ENCODE measurements around the gene CEP170B. TPM values are rescaled to one million over a fixed set of nuclear protein-coding genes. Genes with fewer than 3 reads are reported as not detected.

Gene CEP170B
- total RNA-seq, 1 donor from 2014 or later, result 55.4 TPM

GRCh38 chr14:104868060-104868740 is 3.1 kb downstream of the CEP170B start:
- Histone ChIP-seq H4K20me1 (ENCODE audit: insufficient read depth, low read length) (peaks cover 72% of the 10 kb centered on the region), H3K4me2 (ENCODE audit: low read length) (no peak overlapping the region), H3K9me3 (ENCODE audit: insufficient read depth, low read depth, low read length) (no peaks in the 10 kb centered on the region), H3K9ac (ENCODE audit: low read length) (no peak overlapping the region), H3K4me1 (ENCODE audit: insufficient read depth, low read length) (peaks cover 22% of the 10 kb centered on the region), H3K4me3 (ENCODE audit: insufficient read depth, low read depth, low read length) (no peak overlapping the region), H3K27ac (ENCODE audit: low read depth, low read length) (no peak overlapping the region), H3K79me2 (ENCODE audit: insufficient read depth, low read length) (peaks cover 73% of the 10 kb centered on the region), H3K36me3 (ENCODE audit: insufficient read depth, low read length) (no peaks in the 10 kb centered on the region), H2AFZ (ENCODE audit: low read depth, low read length) (no peak overlapping the region), H3K27me3 (ENCODE audit: insufficient read depth, low read length) (peaks cover 10% of the 10 kb centered on the region)
- Mint-ChIP-seq H3K27me3 (ENCODE audit: low read depth, unreplicated experiment) (peaks cover 1% of the 10 kb centered on the region), H3K27ac (ENCODE audit: unreplicated experiment) (no peak overlapping the region), H3K4me1 (ENCODE audit: low read depth, unreplicated experiment) (peaks cover 21% of the 10 kb centered on the region), H3K4me3 (ENCODE audit: unreplicated experiment) (peak overlapping the region; percentile 50), H3K9me3 (ENCODE audit: unreplicated experiment) (no peaks in the 10 kb centered on the region), H3K36me3 (ENCODE audit: low read depth, unreplicated experiment) (peaks cover 1% of the 10 kb centered on the region)
- FAIRE-seq (no peak), DNase-seq (ENCODE audit: low read depth) (no peak)
- TF ChIP-seq EZH2 (IDR thresholded peaks at IDR 0.05; ENCODE audit: insufficient read depth, low read length) (no peak), CTCF (IDR thresholded peaks at IDR 0.05; ENCODE audit: insufficient read depth, low read depth, low read length) (no peak)

GRCh38 chr14:104868811-104869572 is 3.9 kb downstream of the CEP170B start:
- Mint-ChIP-seq H3K27me3 (ENCODE audit: low read depth, unreplicated experiment) (no peaks in the 10 kb centered on the region), H3K36me3 (ENCODE audit: low read depth, unreplicated experiment) (no peaks in the 10 kb centered on the region), H3K27ac (ENCODE audit: unreplicated experiment) (no peak overlapping the region), H3K4me3 (ENCODE audit: unreplicated experiment) (no peak overlapping the region), H3K9me3 (ENCODE audit: unreplicated experiment) (no peaks in the 10 kb centered on the region), H3K4me1 (ENCODE audit: low read depth, unreplicated experiment) (peaks cover 21% of the 10 kb centered on the region)
- Histone ChIP-seq H3K9me3 (ENCODE audit: insufficient read depth, low read depth, low read length) (no peaks in the 10 kb centered on the region), H3K27ac (ENCODE audit: low read depth, low read length) (no peak overlapping the region), H3K9ac (ENCODE audit: low read length) (no peak overlapping the region), H3K4me2 (ENCODE audit: low read length) (no peak overlapping the region), H3K79me2 (ENCODE audit: insufficient read depth, low read length) (peaks cover 80% of the 10 kb centered on the region), H3K27me3 (ENCODE audit: insufficient read depth, low read length) (peaks cover 7% of the 10 kb centered on the region), H4K20me1 (ENCODE audit: insufficient read depth, low read length) (peaks cover 80% of the 10 kb centered on the region), H3K4me1 (ENCODE audit: insufficient read depth, low read length) (peaks cover 23% of the 10 kb centered on the region), H3K4me3 (ENCODE audit: insufficient read depth, low read depth, low read length) (no peak overlapping the region), H3K36me3 (ENCODE audit: insufficient read depth, low read length) (no peaks in the 10 kb centered on the region), H2AFZ (ENCODE audit: low read depth, low read length) (no peak overlapping the region)
- DNase-seq (ENCODE audit: low read depth) (no peak), FAIRE-seq (no peak)
- TF ChIP-seq CTCF (IDR thresholded peaks at IDR 0.05; ENCODE audit: insufficient read depth, low read depth, low read length) (no peak), EZH2 (IDR thresholded peaks at IDR 0.05; ENCODE audit: insufficient read depth, low read length) (no peak)

Measured in astrocyte (in vitro differentiated cells and primary cell).